HG03521 (cell line): ENCODE results near the gene CSNK1A1.

ENCODE experiments used
- ATAC-seq: cut with Tn5 transposase; IDR thresholded peaks from one replicate; pipeline ENCODE4 v1.9.1; 2021; ENCODE audit warnings: mild to moderate bottlenecking, moderate library complexity; ENCODE audit not compliant: unreplicated experiment

CSNK1A1 gene

GRCh38 chr5:149575131-149575530, 23.9 kb upstream of the CSNK1A1 start:
- no peak for ATAC-seq

GRCh38 chr5:149572576-149573231, 21.5 kb upstream of the CSNK1A1 start:
- ATAC-seq = no peak

- no peak for ATAC-seq
These were observed 20.9 kb upstream of the CSNK1A1 start for GRCh38 chr5:149572170-149572569.

- ATAC-seq = no peak
These were observed 16.0 kb upstream of the CSNK1A1 start for GRCh38 chr5:149567226-149567625.

GRCh38 chr5:149564542-149565140, 13.4 kb upstream of the CSNK1A1 start:
- peak; percentile 87 for ATAC-seq

GRCh38 chr5:149563466-149563865, 12.2 kb upstream of the CSNK1A1 start:
- no peak for ATAC-seq

- no peak for ATAC-seq
These were observed 10.6 kb upstream of the CSNK1A1 start for GRCh38 chr5:149561848-149562247.

GRCh38 chr5:149559706-149560105, 8.5 kb upstream of the CSNK1A1 start:
- no peak for ATAC-seq

GRCh38 chr5:149552553-149553160, 1.4 kb upstream of the CSNK1A1 start:
- no peak for ATAC-seq

- no peak for ATAC-seq
These were observed 827 bp upstream of the CSNK1A1 start for GRCh38 chr5:149552038-149552494.

- ATAC-seq = peak; percentile 0
These were observed 529 bp downstream of the CSNK1A1 start for GRCh38 chr5:149550594-149551226.

- ATAC-seq = no peak
These were observed 1.0 kb downstream of the CSNK1A1 start for GRCh38 chr5:149550268-149550583.

GRCh38 chr5:149549461-149550267, 1.6 kb downstream of the CSNK1A1 start:
- ATAC-seq = peak; percentile 22

- no peak for ATAC-seq
These were observed 4.3 kb downstream of the CSNK1A1 start for GRCh38 chr5:149546974-149547373.

GRCh38 chr5:149545327-149545726, 5.9 kb downstream of the CSNK1A1 start:
- ATAC-seq = no peak

GRCh38 chr5:149544028-149544420, 7.2 kb downstream of the CSNK1A1 start:
- ATAC-seq = no peak

GRCh38 chr5:149543361-149544027, 7.7 kb downstream of the CSNK1A1 start:
- ATAC-seq = no peak

- ATAC-seq = no peak
These were observed 9.3 kb downstream of the CSNK1A1 start for GRCh38 chr5:149541893-149542292.

GRCh38 chr5:149540089-149540488, 11.2 kb downstream of the CSNK1A1 start:
- no peak for ATAC-seq

- no peak for ATAC-seq
These were observed 13.8 kb downstream of the CSNK1A1 start for GRCh38 chr5:149537374-149537975.
